ENCODE data around the gene ANKRD39.

DNA sequence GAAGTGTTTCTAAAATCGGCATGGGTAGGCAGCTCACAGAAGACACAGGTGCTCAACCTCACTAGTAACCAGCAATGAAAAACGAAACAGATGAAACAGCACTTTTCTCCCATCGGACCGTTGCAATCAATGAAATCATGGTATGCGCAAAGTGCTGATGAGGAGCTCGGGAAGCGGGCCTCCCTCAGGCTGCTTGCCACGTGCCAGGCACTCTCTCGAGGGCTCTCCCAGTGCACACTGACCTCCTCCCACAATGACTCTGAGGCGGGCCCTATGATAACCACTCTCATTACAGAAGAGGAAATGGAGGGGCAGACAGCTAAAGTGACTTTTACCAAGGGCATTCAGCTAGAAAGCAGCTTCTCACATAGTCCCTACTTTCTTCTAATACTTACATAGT lies 10.2 kb downstream of the ANKRD39 start:
- no peak for TF ChIP-seq CTCF (IDR thresholded peaks at IDR 0.05; ENCODE audit: low read length)
- TF ChIP-seq EZH2 (optimal IDR thresholded peaks at IDR 0.05; ENCODE audit: low read depth, low read length) = no peak
